ENCODE results near the gene LENG9.
"Not testable (repeated sequence)": the region's sequence is repeated elsewhere in the genome, so short reads cannot be mapped to it uniquely, and the experiment has no call there.

Gene LENG9

GRCh38 chr19:54463531-54464043, at the start of gene LENG9:
LENG9 (minus strand) TSS chr19:54463778; CDS start chr19:54463526, 252 bp downstream.
- Histone ChIP-seq H3K9ac (ENCODE audit: low read length) (peak within 1 kb of the TSS; percentile 89), H3K27me3 (ENCODE audit: control insufficient read depth, insufficient read depth, low read length) (peaks cover 12% of the 10 kb centered on the region; the same call in 1 of the 2 replicates), H3K4me3 (ENCODE audit: low read depth, low read length) (peak within 1 kb of the TSS; percentile 88), H3K27ac (ENCODE audit: low read depth, low read length) (peak within 1 kb of the TSS; percentile 96), H3K36me3 (ENCODE audit: control insufficient read depth, insufficient read depth, low read length) (peaks cover 31% of the 10 kb centered on the region), H3K4me1 (ENCODE audit: control insufficient read depth, insufficient read depth, low read length) (peaks cover 4% of the 10 kb centered on the region), H3K9me3 (ENCODE audit: control insufficient read depth, insufficient read depth, low read depth, low read length) (no peaks in the 10 kb centered on the region)

- not testable (repeated sequence) for H3K4me3 ChIP-seq (ENCODE audit: low read depth, low read length); H3K9ac ChIP-seq (ENCODE audit: low read length)
- H3K9me3 ChIP-seq (ENCODE audit: control insufficient read depth, insufficient read depth, low read depth, low read length), result peaks cover 10% of the 10 kb centered on the region; the same call in 1 of the 2 replicates
Measured at GRCh38 chr19:54509200-54509940, 45.8 kb upstream of the LENG9 start.

GRCh38 chr19:54508487-54508886, 44.9 kb upstream of the LENG9 start:
- not testable (repeated sequence) for H3K36me3 ChIP-seq (ENCODE audit: control insufficient read depth, insufficient read depth, low read length); H3K27ac ChIP-seq (ENCODE audit: low read depth, low read length); H3K9ac ChIP-seq (ENCODE audit: low read length); H3K4me3 ChIP-seq (ENCODE audit: low read depth, low read length); H3K27me3 ChIP-seq (ENCODE audit: control insufficient read depth, insufficient read depth, low read length); H3K9me3 ChIP-seq (ENCODE audit: control insufficient read depth, insufficient read depth, low read depth, low read length); H3K4me1 ChIP-seq (ENCODE audit: control insufficient read depth, insufficient read depth, low read length)

More at GRCh38 chr19:54509200-54509940, 45.8 kb upstream of the LENG9 start:
- not testable (repeated sequence) for H3K36me3 ChIP-seq (ENCODE audit: control insufficient read depth, insufficient read depth, low read length); H3K27me3 ChIP-seq (ENCODE audit: control insufficient read depth, insufficient read depth, low read length); H3K4me1 ChIP-seq (ENCODE audit: control insufficient read depth, insufficient read depth, low read length); H3K27ac ChIP-seq (ENCODE audit: low read depth, low read length)

GRCh38 chr19:54507824-54508223, 44.2 kb upstream of the LENG9 start:
- Histone ChIP-seq H3K36me3 (ENCODE audit: control insufficient read depth, insufficient read depth, low read length) (no peaks in the 10 kb centered on the region), H3K9me3 (ENCODE audit: control insufficient read depth, insufficient read depth, low read depth, low read length) (peaks cover 6% of the 10 kb centered on the region; the same call in 1 of the 2 replicates), H3K4me1 (ENCODE audit: control insufficient read depth, insufficient read depth, low read length) (no peaks in the 10 kb centered on the region), H3K4me3 (ENCODE audit: low read depth, low read length) (no peak overlapping the region), H3K27ac (ENCODE audit: low read depth, low read length) (no peak overlapping the region), H3K27me3 (ENCODE audit: control insufficient read depth, insufficient read depth, low read length) (peaks cover 5% of the 10 kb centered on the region; the same call in 1 of the 2 replicates), H3K9ac (ENCODE audit: low read length) (no peak overlapping the region)

- not testable (repeated sequence) for H3K27me3 ChIP-seq (ENCODE audit: control insufficient read depth, insufficient read depth, low read length); H3K27ac ChIP-seq (ENCODE audit: low read depth, low read length); H3K4me1 ChIP-seq (ENCODE audit: control insufficient read depth, insufficient read depth, low read length)
Measured at GRCh38 chr19:54507038-54507717, 43.6 kb upstream of the LENG9 start.

GRCh38 chr19:54506079-54506478, 42.5 kb upstream of the LENG9 start:
- no peak overlapping the region for H3K4me3 ChIP-seq (ENCODE audit: low read depth, low read length)
- peaks cover 5% of the 10 kb centered on the region; the same call in 1 of the 2 replicates for H3K9me3 ChIP-seq (ENCODE audit: control insufficient read depth, insufficient read depth, low read depth, low read length)
- no peak overlapping the region for H3K9ac ChIP-seq (ENCODE audit: low read length)
- no peaks in the 10 kb centered on the region for H3K36me3 ChIP-seq (ENCODE audit: control insufficient read depth, insufficient read depth, low read length)
- H3K27ac ChIP-seq (ENCODE audit: low read depth, low read length), result no peak overlapping the region
- H3K4me1 ChIP-seq (ENCODE audit: control insufficient read depth, insufficient read depth, low read length), result no peaks in the 10 kb centered on the region
- H3K27me3 ChIP-seq (ENCODE audit: control insufficient read depth, insufficient read depth, low read length), result peaks cover 5% of the 10 kb centered on the region; the same call in 1 of the 2 replicates

More at GRCh38 chr19:54507038-54507717, 43.6 kb upstream of the LENG9 start:
- not testable (repeated sequence) for H3K36me3 ChIP-seq (ENCODE audit: control insufficient read depth, insufficient read depth, low read length); H3K9me3 ChIP-seq (ENCODE audit: control insufficient read depth, insufficient read depth, low read depth, low read length); H3K9ac ChIP-seq (ENCODE audit: low read length); H3K4me3 ChIP-seq (ENCODE audit: low read depth, low read length)

- H3K4me3 ChIP-seq (ENCODE audit: low read depth, low read length); H3K27ac ChIP-seq (ENCODE audit: low read depth, low read length); H3K9me3 ChIP-seq (ENCODE audit: control insufficient read depth, insufficient read depth, low read depth, low read length); H3K27me3 ChIP-seq (ENCODE audit: control insufficient read depth, insufficient read depth, low read length); H3K4me1 ChIP-seq (ENCODE audit: control insufficient read depth, insufficient read depth, low read length); H3K36me3 ChIP-seq (ENCODE audit: control insufficient read depth, insufficient read depth, low read length); H3K9ac ChIP-seq (ENCODE audit: low read length): not testable (repeated sequence)
Measured at GRCh38 chr19:54505542-54505941, 42.0 kb upstream of the LENG9 start.

GRCh38 chr19:54502518-54503048, 39.0 kb upstream of the LENG9 start, which contains the start of gene LAIR2:
LAIR2 (plus strand) TSS chr19:54502831; CDS start chr19:54502919, 88 bp downstream.
- Histone ChIP-seq H3K36me3 (ENCODE audit: control insufficient read depth, insufficient read depth, low read length) (no peaks in the 10 kb centered on the region), H3K4me3 (ENCODE audit: low read depth, low read length) (no peak within 1 kb of the TSS), H3K27ac (ENCODE audit: low read depth, low read length) (no peak within 1 kb of the TSS), H3K27me3 (ENCODE audit: control insufficient read depth, insufficient read depth, low read length) (peaks cover 10% of the 10 kb centered on the region; the same call in 1 of the 2 replicates), H3K9ac (ENCODE audit: low read length) (no peak within 1 kb of the TSS), H3K4me1 (ENCODE audit: control insufficient read depth, insufficient read depth, low read length) (no peaks in the 10 kb centered on the region), H3K9me3 (ENCODE audit: control insufficient read depth, insufficient read depth, low read depth, low read length) (peaks cover 9% of the 10 kb centered on the region; the same call in 1 of the 2 replicates)

GRCh38 chr19:54498451-54498772, 34.8 kb upstream of the LENG9 start:
- H3K27me3 ChIP-seq (ENCODE audit: control insufficient read depth, insufficient read depth, low read length), result peaks cover 15% of the 10 kb centered on the region; the same call in 1 of the 2 replicates
- not testable (repeated sequence) for H3K36me3 ChIP-seq (ENCODE audit: control insufficient read depth, insufficient read depth, low read length); H3K4me3 ChIP-seq (ENCODE audit: low read depth, low read length); H3K9ac ChIP-seq (ENCODE audit: low read length); H3K9me3 ChIP-seq (ENCODE audit: control insufficient read depth, insufficient read depth, low read depth, low read length); H3K4me1 ChIP-seq (ENCODE audit: control insufficient read depth, insufficient read depth, low read length); H3K27ac ChIP-seq (ENCODE audit: low read depth, low read length)

GRCh38 chr19:54497747-54498450, 34.3 kb upstream of the LENG9 start:
- not testable (repeated sequence) for H3K27ac ChIP-seq (ENCODE audit: low read depth, low read length); H3K36me3 ChIP-seq (ENCODE audit: control insufficient read depth, insufficient read depth, low read length); H3K4me1 ChIP-seq (ENCODE audit: control insufficient read depth, insufficient read depth, low read length); H3K4me3 ChIP-seq (ENCODE audit: low read depth, low read length); H3K9ac ChIP-seq (ENCODE audit: low read length); H3K9me3 ChIP-seq (ENCODE audit: control insufficient read depth, insufficient read depth, low read depth, low read length)
- peaks cover 18% of the 10 kb centered on the region; the same call in 1 of the 2 replicates for H3K27me3 ChIP-seq (ENCODE audit: control insufficient read depth, insufficient read depth, low read length)
